ENCODE data around the gene STOX2.

Gene STOX2

GRCh38 chr4:183915976-183916375 is 10.9 kb downstream of the STOX2 start:
- TF ChIP-seq, protein P1, sequence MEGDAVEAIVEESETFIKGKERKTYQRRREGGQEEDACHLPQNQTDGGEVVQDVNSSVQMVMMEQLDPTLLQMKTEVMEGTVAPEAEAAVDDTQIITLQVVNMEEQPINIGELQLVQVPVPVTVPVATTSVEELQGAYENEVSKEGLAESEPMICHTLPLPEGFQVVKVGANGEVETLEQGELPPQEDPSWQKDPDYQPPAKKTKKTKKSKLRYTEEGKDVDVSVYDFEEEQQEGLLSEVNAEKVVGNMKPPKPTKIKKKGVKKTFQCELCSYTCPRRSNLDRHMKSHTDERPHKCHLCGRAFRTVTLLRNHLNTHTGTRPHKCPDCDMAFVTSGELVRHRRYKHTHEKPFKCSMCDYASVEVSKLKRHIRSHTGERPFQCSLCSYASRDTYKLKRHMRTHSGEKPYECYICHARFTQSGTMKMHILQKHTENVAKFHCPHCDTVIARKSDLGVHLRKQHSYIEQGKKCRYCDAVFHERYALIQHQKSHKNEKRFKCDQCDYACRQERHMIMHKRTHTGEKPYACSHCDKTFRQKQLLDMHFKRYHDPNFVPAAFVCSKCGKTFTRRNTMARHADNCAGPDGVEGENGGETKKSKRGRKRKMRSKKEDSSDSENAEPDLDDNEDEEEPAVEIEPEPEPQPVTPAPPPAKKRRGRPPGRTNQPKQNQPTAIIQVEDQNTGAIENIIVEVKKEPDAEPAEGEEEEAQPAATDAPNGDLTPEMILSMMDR (conservative IDR thresholded peaks at IDR 0.05; ENCODE audit: control insufficient read depth, insufficient read depth, low read depth, low read length), result no peak
- no peak for DNase-seq (ENCODE audit: low read depth)
- H3K4me3 ChIP-seq (ENCODE audit: control insufficient read depth, low read depth, low read length), result no peak overlapping the region

GRCh38 chr4:183918696-183919095 is 13.6 kb downstream of the STOX2 start:
- H3K4me3 ChIP-seq (ENCODE audit: control insufficient read depth, low read depth, low read length), result no peak overlapping the region
- no peak for DNase-seq (ENCODE audit: low read depth)

GRCh38 chr4:183919141-183919540 is 14.0 kb downstream of the STOX2 start:
- DNase-seq (ENCODE audit: low read depth), result no peak
- H3K4me3 ChIP-seq (ENCODE audit: control insufficient read depth, low read depth, low read length), result no peak overlapping the region
- TF ChIP-seq, protein P1 (conservative IDR thresholded peaks at IDR 0.05; ENCODE audit: control insufficient read depth, insufficient read depth, low read depth, low read length), result no peak

More at GRCh38 chr4:183918696-183919095, 13.6 kb downstream of the STOX2 start:
- TF ChIP-seq, protein P1 (conservative IDR thresholded peaks at IDR 0.05; ENCODE audit: control insufficient read depth, insufficient read depth, low read depth, low read length), result no peak

- no peak for DNase-seq (ENCODE audit: low read depth)
- TF ChIP-seq, protein P1 (conservative IDR thresholded peaks at IDR 0.05; ENCODE audit: control insufficient read depth, insufficient read depth, low read depth, low read length), result no peak
- no peak overlapping the region for H3K4me3 ChIP-seq (ENCODE audit: control insufficient read depth, low read depth, low read length)
Observed at GRCh38 chr4:183920512-183920911, 15.4 kb downstream of the STOX2 start.

DNA sequence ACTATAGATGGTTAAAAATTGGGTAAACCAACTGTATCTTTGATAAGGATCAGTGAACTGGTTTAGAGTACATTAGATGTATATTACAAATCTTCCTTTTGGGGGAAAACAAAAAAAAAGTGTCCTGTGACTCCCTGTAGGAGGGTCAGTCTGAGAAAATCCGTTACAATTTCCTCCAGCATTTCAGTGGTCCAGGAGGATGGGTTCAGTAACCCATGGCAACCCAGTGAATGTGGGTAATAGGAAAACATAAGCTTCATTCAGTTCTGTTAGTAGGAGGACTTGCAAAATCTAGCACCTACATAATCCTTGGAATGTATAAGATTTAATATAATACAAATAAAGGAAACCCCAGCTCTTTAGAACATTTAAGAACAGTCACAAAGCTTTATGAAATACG is 16.2 kb downstream of the STOX2 start:
- TF ChIP-seq, protein P1 (conservative IDR thresholded peaks at IDR 0.05; ENCODE audit: control insufficient read depth, insufficient read depth, low read depth, low read length), result no peak
- no peak for DNase-seq (ENCODE audit: low read depth)

DNA sequence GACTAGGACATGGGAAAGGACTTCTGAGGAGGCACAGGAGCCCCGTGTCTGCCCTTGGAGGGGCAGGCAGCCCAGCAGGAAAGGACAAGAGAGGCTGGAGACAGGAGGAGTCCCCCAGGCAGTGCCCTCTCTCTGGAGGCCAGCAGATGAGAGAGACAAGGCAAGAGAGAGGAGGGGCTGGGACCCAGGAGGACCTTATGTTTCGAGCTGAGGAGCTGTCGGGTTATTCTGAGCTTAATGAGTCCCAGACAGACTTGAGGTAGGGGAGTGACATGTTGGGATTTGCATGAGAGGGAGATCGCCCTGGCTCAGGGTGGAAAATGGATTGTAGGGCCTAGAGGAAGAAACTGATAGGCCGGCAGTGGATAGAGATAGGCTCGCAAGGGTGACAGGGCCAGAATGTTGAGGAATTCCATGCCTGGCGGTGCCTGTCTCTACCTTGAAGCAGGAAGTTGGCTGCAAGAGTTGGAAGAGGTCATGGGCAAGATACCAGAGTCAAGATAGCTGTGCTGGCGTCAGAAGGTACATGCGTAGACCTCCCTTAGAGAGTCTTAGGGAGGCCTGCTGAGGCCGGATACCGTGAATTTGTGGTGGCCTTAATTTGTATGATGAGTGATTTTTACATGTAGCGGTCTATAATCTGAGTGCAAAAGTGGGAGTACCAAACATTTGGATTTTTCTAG is 19.4 kb downstream of the STOX2 start:
- DNase-seq (ENCODE audit: low read depth), result no peak
- no peak overlapping the region for H3K4me3 ChIP-seq (ENCODE audit: control insufficient read depth, low read depth, low read length)
- TF ChIP-seq, protein P1 (conservative IDR thresholded peaks at IDR 0.05; ENCODE audit: control insufficient read depth, insufficient read depth, low read depth, low read length), result no peak

More for the DNA sequence above, 16.2 kb downstream of the STOX2 start:
- no peak overlapping the region for H3K4me3 ChIP-seq (ENCODE audit: control insufficient read depth, low read depth, low read length)
